ENCODE data around the gene PABPN1L.

PABPN1L gene

DNA sequence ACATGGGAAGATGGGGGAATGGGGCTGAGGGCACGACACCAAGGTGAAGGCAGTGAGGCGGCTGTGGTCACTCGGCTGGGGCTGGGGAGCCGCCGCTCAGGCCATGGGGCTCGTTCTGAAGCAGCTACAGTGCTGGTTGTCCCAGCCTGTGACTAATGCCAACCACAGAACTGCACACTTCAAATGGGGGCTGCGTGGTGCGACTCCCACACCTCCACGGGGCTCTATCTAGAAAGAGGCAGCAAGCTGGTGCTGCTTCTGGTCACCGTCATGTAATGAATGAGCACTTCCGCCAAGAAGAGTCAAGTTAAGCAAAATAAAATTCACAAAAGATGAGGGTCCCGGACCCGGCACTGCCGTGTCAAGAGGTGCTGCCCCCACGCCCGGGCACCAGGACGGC lies 29.7 kb downstream of the PABPN1L start:
- H3K27me3 ChIP-seq (ENCODE audit: insufficient read depth, low read depth) = no peaks in the 10 kb centered on the region
- no peaks in the 10 kb centered on the region for H3K4me1 ChIP-seq (ENCODE audit: low read depth, poor library complexity, severe bottlenecking)
- no peak overlapping the region for H2AFZ ChIP-seq (ENCODE audit: low read depth)
- H4K20me1 ChIP-seq (ENCODE audit: insufficient read depth) = no peaks in the 10 kb centered on the region
- H3K4me3 ChIP-seq (IDR thresholded peaks at IDR 0.05; ENCODE audit: insufficient read depth, low read depth, low read length) = no peak overlapping the region
- H3K27ac ChIP-seq = no peak overlapping the region
- H3K36me3 ChIP-seq (ENCODE audit: insufficient read depth) = no peaks in the 10 kb centered on the region
- no peaks in the 10 kb centered on the region for H3K79me2 ChIP-seq (ENCODE audit: insufficient read depth, low read depth)
- no peak overlapping the region for H3K4me2 ChIP-seq
- H3K9ac ChIP-seq = no peak overlapping the region
- TF ChIP-seq, protein P1, sequence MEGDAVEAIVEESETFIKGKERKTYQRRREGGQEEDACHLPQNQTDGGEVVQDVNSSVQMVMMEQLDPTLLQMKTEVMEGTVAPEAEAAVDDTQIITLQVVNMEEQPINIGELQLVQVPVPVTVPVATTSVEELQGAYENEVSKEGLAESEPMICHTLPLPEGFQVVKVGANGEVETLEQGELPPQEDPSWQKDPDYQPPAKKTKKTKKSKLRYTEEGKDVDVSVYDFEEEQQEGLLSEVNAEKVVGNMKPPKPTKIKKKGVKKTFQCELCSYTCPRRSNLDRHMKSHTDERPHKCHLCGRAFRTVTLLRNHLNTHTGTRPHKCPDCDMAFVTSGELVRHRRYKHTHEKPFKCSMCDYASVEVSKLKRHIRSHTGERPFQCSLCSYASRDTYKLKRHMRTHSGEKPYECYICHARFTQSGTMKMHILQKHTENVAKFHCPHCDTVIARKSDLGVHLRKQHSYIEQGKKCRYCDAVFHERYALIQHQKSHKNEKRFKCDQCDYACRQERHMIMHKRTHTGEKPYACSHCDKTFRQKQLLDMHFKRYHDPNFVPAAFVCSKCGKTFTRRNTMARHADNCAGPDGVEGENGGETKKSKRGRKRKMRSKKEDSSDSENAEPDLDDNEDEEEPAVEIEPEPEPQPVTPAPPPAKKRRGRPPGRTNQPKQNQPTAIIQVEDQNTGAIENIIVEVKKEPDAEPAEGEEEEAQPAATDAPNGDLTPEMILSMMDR (conservative IDR thresholded peaks at IDR 0.05; ENCODE audit: low read depth, low read length) = no peak

DNA sequence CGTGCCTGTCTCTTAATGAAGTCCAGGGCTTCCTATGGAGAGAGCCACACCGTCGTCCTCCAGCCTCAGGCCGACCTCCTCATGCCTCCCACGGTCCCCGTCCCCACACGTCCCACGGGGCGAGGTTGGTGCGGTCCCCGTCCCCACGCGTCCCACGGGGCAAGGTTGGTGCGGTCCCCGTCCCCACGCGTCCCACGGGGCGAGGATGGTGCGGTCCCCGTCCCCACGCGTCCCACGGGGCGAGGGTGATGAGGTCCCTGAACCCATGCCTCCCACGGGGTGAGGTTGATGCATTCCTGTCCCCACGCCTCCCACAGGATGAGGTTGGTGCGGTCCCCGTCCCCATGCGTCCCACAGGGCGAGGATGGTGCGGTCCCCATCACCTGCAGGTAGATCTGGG lies 30.6 kb downstream of the PABPN1L start:
- H3K4me1 ChIP-seq (ENCODE audit: low read depth, poor library complexity, severe bottlenecking) = no peaks in the 10 kb centered on the region
- no peaks in the 10 kb centered on the region for H3K27me3 ChIP-seq (ENCODE audit: insufficient read depth, low read depth)
- H3K27ac ChIP-seq = no peak overlapping the region
- H3K79me2 ChIP-seq (ENCODE audit: insufficient read depth, low read depth) = no peaks in the 10 kb centered on the region
- no peak overlapping the region for H3K4me2 ChIP-seq
- no peak overlapping the region for H3K4me3 ChIP-seq (IDR thresholded peaks at IDR 0.05; ENCODE audit: insufficient read depth, low read depth, low read length)
- H3K9ac ChIP-seq = no peak overlapping the region
- TF ChIP-seq, protein P1 (conservative IDR thresholded peaks at IDR 0.05; ENCODE audit: low read depth, low read length) = no peak
- no peaks in the 10 kb centered on the region for H4K20me1 ChIP-seq (ENCODE audit: insufficient read depth)
- H3K36me3 ChIP-seq (ENCODE audit: insufficient read depth) = no peaks in the 10 kb centered on the region
- H2AFZ ChIP-seq (ENCODE audit: low read depth) = no peak overlapping the region

DNA sequence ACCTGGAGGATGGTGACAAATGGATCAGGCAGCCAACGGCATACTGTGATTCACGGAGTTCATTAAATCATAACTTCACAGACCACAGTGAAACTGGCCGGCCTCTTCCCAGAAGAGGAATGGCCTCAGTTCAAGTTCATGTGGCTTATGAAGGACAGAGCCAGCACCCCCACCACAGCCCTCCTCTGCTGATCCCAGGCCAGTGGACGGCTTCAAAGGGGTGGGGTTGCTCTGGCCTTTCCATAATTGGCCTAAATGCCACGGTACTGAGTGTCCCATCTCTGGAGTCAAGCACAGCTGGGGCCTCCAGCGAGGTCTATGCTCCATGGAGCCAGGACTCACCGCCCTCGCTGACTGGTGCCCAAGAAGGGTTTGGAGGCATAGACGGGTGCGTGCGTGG lies 31.1 kb downstream of the PABPN1L start:
- Histone ChIP-seq H3K27me3 (ENCODE audit: insufficient read depth, low read depth) (no peaks in the 10 kb centered on the region), H3K36me3 (ENCODE audit: insufficient read depth) (no peaks in the 10 kb centered on the region), H3K9ac (no peak overlapping the region), H3K4me3 (IDR thresholded peaks at IDR 0.05; ENCODE audit: insufficient read depth, low read depth, low read length) (no peak overlapping the region), H4K20me1 (ENCODE audit: insufficient read depth) (no peaks in the 10 kb centered on the region), H3K4me2 (no peak overlapping the region), H2AFZ (ENCODE audit: low read depth) (no peak overlapping the region), H3K4me1 (ENCODE audit: low read depth, poor library complexity, severe bottlenecking) (no peaks in the 10 kb centered on the region), H3K27ac (no peak overlapping the region), H3K79me2 (ENCODE audit: insufficient read depth, low read depth) (no peaks in the 10 kb centered on the region)
- TF ChIP-seq, protein P1 (conservative IDR thresholded peaks at IDR 0.05; ENCODE audit: low read depth, low read length) = no peak

DNA sequence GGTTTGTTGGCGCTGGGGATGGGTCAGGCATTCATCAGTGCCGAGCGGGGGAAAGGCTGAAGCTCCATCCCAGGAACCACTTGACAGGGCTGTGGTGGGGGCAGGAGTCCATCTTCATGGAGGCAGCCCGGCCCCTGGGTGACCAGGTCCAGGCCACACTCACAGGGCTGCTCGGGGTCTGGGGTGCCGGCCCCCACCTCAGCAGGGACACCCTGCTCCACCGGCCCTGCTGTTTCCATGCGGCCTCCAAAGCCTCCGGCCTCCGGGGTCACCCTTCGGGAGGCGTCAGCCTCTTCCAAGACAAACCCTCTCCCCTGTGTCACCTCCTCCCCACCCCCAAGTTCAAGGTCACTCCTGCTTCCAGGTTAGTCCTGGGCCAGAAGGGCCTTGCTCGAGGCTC lies 31.8 kb downstream of the PABPN1L start:
- Histone ChIP-seq H3K36me3 (ENCODE audit: insufficient read depth) (no peaks in the 10 kb centered on the region), H3K79me2 (ENCODE audit: insufficient read depth, low read depth) (no peaks in the 10 kb centered on the region), H3K9ac (no peak overlapping the region), H2AFZ (ENCODE audit: low read depth) (no peak overlapping the region), H3K4me2 (no peak overlapping the region), H3K4me3 (IDR thresholded peaks at IDR 0.05; ENCODE audit: insufficient read depth, low read depth, low read length) (no peak overlapping the region), H3K27me3 (ENCODE audit: insufficient read depth, low read depth) (no peaks in the 10 kb centered on the region), H3K4me1 (ENCODE audit: low read depth, poor library complexity, severe bottlenecking) (no peaks in the 10 kb centered on the region), H3K27ac (no peak overlapping the region), H4K20me1 (ENCODE audit: insufficient read depth) (no peaks in the 10 kb centered on the region)
- TF ChIP-seq, protein P1 (conservative IDR thresholded peaks at IDR 0.05; ENCODE audit: low read depth, low read length) = no peak

Measured in KMS-11 (cell line).